Ureter (tissue), 1 donor: Measurements from ENCODE around the gene ZNF343. TPM values are rescaled to one million over a fixed set of nuclear protein-coding genes. Genes with fewer than 3 reads are reported as not detected.
A peak's percentile ranks its signal among the peaks of the same experiment; 100 is the strongest.
"Not testable (repeated sequence)": the region's sequence is repeated elsewhere in the genome, so short reads cannot be mapped to it uniquely, and the experiment has no call there.

ENCODE experiments used
- DNase-seq: peaks from one replicate; pipeline ENCODE4 v3.0.0-alpha.2; 2020; ENCODE audit warnings: low spot score
- total RNA-seq: library from RNA; stranded (reverse); gene quantifications from one replicate; pipeline ENCODE4 v1.2.4, GENCODE V29; 2023
- donor health status: DM: yes; HTN: yes; CAD: no.

The ZNF343 gene
- 13.1 TPM for total RNA-seq

DNA sequence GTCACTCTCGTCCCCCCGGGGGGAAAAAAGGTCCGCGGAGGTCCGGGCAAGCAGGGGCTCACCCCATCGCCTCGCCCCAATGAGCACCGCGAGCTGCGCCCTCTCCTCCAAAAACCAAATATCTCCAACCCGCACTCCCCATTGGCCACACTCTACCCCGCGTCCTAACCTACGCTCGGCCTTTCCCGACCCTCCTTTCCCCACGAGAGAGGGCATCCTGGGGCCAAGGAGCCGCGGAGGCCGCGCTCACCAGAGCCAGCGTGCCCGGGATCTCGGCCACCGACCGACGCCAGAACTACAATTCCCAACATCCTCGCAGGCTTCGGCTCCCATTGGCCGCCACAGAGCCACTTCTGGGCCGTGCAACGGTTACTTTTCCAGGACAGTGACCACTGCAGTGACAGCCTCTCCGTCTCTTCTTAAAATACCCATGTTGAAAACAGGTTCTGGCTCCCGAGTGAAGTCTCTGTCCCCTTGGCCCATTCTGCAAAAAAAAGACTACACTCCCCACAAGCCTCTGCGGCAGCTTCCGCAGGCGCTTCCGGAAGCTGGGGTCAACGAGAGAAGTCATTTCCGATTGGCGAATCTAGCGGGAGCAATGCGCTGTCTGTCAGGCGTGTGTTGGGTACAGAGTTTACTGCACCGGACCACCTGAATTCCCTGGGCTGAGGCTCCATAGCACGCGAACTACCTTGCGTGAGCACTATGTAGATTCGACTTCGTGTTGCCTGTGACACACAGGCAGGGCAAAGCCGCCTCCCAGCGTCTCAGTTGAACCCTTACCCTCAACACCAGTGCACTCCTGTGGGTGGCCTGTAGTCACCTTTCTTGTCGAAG is at the start of gene ZNF343:
Gene ZNF343 (minus strand): TSS at position 285 of the 837 bp plus-strand sequence. CDS start 15,020 bp downstream, outside the sequence.
- DNase-seq: peak; percentile 79

DNA sequence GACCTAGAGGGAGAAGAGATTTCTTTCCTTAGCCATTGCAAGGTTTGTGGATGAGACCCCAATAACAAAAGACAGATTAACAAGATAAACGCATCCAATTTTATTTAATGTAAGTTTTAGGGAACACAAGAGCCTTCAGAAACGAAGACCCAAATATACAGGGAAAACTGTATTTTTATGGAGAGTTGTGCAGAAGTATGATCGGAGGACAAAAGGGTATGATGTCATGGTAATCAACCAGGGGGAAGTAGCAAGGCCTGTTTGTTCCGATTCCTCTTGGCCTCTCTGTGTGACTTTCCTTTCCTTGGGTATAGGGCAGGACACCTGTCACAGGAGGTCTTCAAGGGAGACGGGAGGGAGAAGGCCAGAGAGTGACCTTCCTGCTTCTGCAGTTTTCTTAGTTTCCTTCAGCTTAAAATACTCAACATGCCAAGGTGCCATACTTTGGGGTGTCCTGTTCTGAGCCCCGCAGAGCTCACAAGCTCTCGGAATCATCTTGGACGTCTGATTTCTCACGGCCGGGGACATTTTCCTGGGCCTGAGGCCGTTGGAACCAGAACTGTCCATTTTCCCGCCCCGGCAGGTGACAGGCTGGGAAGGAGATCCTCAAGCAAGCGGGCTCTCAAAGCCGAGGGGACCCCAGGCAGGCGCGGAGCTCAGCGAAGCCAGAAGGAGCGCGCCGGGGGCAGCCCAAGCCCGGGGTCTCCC is 49.3 kb upstream of the ZNF343 start:
- no peak for DNase-seq

DNA sequence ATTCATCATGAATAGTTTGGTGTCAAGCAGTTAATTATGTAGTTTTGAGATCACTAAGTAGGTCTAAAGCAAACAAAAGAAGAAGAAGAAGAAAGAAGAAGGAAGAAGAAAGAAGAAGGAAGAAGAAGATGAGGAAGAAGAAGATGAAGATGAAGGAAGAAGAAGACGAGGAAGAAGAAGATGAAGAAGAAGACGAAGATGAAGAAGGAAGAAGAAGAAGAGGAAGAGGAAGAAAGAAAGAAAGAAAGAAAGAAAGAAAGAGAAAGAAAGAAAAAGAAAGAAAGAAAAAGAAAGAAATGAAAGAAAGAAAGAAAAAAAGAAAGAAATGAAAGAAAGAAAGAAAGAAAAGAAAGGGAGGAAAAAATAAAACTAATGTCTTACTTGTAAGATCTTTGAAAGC is 36.9 kb upstream of the ZNF343 start:
- DNase-seq: no peak

DNA sequence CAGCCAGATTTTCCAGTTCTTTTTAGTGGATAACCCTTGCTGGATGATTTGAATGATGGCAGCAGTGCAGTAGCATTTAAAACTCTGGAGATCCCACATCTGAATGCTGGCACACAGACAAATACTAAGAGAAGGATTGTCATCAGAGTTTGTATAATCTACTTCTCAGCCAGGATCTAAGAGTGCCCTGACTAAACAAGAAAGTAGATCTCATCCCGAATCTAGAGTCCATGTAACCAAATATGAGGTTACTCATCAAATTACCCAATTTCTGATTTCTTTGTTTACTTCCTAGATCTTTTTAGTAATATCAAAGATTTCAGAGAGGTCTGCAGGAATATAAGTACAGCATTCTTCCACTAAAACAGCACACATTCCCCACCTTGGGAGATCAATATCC is 35.5 kb upstream of the ZNF343 start:
- no peak for DNase-seq

DNA sequence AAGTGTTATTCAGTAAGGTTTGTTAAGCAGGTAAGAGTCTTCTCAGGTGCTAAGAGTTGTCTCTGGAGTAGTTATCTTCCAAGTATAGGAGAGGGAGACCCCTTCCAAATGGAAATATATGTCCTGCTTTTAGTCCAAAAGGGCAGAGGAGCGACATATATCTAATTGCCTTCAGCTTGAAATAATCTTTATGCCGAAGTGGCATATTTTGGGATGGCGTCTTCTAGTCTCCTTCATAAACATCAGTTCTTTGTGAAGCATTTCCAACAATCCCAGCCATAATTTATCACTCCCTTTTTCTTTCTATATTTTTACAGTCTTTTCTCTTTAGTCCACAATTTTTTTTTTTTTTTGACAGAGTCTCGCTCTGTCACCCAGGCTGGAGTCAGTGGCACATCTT is 33.6 kb upstream of the ZNF343 start:
- DNase-seq: no peak

DNA sequence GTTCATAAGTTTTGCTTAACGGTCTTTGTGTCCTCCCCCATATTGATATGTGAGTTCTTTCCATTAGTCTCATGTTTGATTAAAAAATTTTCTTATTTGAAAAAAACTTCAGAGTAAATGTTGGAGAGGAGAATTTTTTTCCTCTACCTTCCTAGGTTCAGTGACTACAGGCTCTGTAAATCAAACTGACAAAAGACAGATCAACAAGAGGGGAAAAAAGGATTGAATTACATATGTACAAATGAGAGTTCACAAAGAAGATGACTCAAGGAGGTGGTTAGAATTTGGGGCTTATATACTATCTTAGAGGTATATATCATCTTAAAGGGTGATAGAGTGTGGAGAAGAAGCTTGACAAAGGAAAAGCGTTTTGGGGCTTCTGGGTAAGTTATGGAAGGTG is 33.2 kb upstream of the ZNF343 start:
- DNase-seq: no peak

DNA sequence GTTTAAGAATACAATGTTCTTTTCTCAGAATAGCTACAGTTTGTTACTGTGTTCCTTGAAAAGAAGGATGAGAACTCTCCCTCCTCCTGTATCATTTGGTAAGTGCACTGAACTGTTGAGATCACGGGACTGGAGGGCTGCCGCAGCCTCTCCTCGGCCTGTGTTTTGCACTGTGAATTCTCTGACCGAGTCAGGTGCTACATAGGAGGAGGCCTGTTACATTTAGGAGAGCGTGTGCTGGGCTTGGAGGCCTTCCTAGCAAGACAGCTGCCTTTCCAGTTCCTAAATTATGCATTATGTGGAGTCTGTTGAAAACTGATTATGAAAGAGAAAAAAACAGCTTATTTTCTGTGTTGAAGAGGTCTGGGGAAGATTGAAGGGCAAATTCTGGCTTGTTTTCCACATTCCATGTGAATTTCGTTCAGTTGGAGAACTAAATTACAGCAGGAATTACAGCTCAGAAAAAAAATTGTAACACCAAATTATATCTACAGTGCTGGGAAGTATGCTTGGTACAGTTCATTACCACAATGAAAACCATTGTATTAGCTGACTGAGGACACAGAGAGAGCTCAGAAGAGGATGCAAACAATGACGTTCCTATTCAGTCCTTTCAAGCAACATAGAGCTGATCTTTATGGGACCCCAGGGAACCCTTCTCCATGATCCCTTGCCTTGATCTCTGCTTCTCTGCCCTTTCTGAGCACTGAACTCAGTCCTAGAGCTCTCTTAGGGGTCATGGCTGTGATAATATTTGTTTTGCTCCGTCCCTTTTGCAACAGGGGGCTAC is 30.4 kb upstream of the ZNF343 start:
- DNase-seq: no peak

DNA sequence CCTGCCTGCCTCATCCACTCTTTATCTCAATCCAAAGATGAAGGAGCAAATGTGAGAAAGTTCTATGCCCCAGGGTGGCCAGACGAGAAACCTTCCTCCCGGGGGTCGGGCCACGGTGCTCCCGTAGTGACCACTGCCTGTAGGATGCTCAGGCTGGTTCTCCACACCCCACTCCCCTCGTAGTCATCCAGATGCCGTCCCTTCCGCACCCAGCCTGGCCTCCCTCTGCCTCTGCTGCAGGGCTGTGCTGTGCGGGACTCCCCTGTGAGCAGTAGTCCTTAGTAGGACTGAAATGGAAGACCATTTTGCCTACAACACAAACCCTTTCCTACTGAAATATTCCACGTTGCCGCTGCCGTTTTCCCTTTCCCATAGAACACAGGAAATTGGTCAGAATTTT is 29.6 kb upstream of the ZNF343 start:
- DNase-seq: no peak

DNA sequence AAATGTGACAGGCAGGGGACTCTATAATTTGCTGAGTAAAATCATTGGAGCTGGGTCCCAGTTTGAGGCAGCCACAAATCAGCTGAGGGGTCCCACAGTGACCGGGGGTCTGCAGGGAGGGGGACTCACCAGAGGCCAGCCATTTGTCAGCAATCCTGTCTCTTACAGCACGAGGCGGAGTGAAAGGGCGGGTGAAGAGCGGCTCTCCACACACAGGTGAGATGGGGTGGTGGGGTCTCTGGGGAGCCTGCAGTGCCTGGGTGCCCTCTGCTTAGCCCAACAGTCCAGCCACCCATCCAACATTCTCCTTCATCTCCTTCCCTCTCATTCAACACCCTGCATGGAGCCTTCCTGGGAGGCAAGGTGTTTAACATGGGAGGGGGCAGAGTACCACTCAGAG is 28.4 kb upstream of the ZNF343 start:
- no peak for DNase-seq

DNA sequence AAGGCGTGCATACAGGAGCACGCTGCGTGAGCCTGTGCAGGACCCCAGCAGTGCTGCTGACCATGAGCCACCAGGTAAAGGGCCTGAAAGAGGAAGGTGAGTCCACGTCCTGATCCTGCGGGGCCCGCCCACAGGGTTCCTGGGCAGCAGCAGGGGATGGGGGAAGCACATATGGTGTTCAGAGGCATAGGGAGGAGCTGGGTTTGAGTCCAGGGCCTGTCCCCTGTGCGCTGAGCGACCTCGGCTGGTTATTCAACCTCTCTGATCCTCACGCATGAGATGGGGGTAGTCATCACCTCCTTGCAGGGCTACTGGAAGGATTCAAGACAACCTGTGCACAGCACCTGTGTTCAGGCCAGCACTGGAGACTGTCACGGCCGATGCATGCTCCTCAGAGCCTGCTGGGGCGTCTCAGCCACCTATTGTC is 27.9 kb upstream of the ZNF343 start, which contains the start of gene TMC2:
Gene TMC2 (plus strand): TSS at position 14 of the 427 bp plus-strand sequence. CDS start 49 bp downstream, at position 63.
- no peak for DNase-seq

DNA sequence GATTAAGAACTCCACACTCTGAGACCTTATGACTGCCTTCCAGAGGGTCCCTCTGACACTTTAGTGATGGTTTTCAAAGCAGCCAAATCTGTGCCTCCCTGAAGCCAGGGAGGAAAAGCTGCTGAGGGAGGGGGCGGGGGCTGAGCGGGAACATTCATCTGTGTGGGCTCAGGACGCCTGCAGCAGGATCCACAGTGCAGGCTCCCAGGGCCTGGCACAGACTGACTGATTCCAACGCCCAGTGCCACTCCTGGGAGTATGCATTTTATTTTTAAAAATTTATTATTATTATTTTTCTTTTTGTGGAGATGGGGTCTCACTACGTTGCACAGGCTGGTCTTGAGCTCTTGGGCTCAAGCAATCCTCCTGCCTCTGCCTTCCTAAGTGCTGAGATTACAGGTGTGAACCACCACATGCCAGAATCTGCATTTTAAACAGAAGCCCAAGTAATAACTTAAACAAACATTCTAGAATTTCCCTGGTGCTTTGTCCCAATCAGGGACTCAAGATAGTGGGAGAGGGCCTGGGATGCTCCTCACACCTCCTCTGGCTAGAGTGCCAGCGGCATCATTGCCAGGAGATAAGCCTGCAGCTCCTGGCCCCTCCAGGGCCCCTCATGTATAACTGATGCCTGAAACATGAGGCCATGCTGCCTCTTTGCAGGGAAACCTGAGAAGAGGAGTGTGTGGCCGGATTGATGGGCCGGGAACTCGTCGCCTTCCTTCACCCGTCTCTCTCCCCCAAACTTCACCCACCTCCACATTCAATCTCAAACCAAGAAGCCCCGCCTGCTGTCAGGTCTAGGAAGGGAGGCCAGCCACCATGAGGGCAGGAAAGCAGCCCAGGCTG is 27.2 kb upstream of the ZNF343 start:
- DNase-seq: no peak

DNA sequence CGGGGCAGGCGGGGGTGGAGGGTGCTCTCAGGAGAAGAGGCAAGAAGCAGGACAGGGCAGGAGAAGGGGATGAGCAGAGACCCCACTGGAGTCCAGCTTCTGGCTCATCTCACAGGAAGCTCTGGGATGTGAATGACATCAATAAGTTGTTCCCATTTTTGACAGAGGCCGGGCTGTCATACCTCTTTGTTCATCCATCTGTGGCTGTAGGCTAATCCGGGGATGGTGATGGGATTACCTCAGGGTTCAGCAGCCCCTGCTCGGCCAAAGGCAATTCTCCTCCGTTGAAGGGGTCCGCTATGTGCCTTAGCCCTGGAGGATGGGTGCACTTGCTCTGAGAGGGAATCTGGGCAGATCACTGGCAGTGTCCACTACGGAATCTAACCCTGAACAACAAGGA is 24.4 kb upstream of the ZNF343 start:
- no peak for DNase-seq

DNA sequence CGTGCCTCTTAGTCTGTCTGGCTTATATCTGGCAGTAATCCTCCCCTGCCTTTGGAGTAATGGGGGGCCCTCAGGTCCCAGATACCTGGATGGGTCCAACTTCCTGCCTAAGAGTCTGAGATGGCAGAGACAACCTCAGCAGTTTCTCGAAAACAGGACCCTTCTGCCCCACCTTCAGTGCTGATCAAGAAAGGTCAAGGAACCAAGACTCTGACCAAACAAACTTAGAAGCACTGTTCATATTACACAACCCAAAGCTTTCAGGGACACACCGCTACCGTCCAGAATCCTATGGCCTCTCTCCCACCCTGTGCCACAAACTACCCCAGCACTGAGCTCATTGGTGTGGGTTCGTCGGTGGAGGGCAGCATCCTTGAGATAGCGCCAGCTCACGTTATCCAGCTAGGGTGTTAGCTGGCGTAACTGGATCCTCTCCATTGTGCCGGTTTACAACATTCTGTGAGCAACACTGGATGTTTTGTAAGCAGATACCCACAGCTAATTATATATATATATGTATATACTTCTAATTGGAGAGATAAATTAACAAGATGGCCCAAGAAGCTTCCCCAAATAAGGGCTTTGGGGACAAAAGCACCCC is 20.1 kb upstream of the ZNF343 start:
- DNase-seq: no peak

DNA sequence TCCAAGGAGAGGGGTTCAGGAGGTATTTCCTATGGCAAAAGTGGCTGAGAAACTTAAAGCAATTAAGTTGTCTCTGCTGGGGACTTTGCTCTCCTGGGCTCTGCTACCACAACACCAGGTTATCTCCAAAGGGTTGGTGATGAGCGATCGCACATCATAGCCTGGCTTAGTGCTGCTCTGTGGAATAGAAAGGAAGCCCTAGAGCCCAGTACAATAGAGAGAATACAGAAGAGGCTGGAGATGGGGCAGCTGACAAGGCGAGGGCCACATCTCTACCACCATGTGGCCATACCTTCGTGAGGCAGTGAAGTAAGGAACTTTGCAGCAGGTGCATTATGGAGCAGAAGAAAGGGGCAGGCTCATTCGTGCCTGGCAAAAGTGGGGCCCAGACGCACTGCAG is 19.0 kb upstream of the ZNF343 start:
- no peak for DNase-seq

DNA sequence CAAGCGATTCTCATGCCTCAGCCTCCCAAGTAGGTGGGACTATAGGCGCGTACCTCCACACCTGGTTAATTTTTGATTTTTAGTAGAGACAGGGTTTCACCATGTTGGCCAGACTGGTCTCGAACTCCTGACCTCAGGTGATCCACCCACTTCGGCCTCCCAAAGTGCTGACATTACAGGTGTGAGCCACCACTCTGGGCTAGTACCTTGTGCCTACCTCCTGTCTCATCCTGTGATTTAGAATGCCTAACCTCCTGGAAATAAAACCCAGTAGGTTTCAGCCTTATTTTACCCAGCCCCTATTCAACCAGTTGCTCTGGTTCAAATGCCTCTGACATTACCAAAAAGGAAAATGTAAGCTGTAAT is 17.5 kb upstream of the ZNF343 start:
- DNase-seq: not testable (repeated sequence)

DNA sequence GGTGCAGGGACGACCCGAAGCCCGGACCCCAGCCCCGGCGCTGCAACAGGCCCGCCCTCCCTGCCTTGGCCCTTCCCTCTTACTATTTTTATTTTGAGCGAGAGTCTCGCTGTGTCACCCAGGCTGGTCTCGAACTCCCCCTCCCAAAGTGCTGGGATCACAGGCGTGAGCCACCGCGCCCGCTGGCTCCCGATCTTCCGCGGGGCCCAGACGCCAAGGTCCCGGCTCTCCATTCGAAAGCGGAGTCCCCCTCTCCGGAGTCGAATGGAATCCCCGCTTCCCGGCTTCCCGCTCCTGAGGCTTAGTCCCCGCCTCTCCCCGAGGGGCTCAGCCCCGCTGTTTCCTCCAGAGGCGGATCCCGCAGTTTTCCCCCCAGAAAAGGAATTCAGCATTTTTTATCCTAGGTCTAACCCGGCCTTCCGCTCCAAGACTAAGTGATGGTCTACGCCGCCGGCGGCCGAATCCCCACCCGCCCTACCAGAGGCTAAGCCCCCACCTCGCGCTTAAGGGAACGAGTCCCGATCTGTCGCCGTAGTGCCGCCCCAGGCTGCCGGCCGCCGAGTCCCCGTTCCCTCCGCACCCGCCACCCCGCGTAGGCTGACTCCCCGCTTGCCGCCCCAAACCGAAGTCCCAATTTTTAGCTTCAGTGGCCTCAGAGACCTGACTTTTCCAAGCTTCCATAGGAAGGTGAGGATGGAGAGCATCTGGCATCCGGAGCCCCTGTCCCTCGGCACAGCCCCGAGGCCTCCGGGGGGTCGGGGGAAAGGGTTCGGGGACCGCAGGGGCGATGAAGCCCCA is 16.2 kb upstream of the ZNF343 start:
- DNase-seq: peak; percentile 42

DNA sequence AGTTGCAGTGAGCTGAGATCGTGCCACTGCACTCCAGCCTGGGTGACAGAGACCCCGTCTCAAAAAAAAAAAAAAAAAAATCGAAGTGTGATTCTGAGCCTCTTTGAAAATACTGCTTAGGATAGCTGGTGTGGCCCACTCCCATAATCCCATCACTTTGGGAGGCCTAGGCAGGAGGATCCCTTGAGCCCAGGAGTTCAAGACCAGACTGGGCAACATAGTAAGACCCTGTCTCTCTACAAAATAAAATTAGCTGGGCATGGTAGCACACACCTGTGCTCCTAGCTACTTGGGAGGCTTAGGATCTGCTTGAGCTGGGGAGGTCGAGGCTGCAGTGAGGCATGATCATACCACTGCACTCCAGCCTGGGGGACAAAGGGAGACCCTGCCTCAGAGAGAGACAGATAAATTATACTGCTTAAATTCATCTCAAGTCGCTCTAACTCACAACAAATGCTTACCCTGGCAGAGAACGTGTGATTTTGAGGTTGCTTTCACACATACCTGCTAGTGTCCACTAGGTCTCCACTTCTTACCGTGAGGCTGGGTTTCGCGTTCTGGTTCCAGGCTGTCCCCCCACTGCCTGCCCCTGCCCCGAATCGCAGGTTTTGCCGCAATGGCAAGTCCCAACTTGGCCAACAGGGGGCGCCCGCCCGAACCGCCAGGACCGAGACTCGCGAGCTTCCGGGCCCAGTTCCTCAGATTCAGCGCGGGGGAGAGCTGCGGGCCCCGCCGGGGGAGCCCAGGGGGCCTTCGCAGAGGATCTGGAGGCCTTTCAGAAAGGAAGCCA is 15.4 kb upstream of the ZNF343 start:
- peak; percentile 92 for DNase-seq

DNA sequence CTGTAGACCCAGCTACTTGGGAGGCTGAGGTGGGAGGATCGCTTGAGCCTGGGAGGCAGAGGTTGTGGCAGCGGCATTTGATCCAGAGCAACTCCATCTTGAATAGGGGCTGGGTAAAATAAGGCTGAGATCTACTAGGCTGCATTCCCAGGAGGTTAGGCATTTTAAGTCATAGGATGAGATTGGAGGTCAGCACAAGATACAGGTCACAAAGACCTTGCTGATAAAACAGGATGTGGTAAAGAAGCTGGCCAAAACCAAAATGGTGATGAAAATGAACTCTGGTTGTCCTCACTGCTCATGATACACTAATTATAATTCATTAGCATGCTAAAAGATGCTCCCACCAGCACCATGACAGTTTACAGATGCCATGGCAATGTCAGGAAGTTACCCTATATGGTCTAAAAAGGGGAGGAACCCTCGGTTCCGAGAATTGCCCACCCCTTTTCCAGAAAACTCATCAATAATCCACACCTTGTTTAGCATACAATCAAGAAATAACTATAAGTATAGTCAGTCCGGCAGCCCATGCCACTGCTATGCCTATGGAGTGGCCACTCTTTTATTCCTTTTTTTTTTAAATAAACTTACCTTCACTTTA is 14.2 kb upstream of the ZNF343 start:
- not testable (repeated sequence) for DNase-seq
